Measurements from ENCODE around the gene TSPAN31. TPM values are rescaled to one million over a fixed set of nuclear protein-coding genes. Genes with fewer than 3 reads are reported as not detected.

Gene TSPAN31
- total RNA-seq, 4 donors from 2014 or later = 25.5 to 58.9 (median 32.2) TPM

DNA sequence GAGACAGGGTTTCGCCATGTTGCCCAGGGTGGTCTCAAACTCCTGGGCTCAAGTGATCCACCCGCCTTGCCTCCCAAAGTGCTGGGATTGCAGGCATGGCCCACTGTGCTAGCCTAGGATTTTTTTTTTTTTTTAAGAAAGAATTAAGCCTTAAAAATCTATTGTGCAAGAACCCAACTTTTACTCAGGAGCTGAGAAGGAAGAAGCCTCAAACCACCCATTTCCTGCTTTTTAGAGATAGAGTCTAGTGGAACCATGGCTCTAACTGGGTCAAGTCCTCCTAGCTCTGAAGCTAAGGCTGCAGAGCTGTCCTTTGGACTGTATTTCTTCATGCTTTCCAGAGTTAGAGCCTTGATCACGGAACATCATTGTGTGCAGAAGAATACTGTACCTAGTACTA is 36.4 kb downstream of the TSPAN31 start:
- peaks cover 0 to 16% of the 10 kb centered on the region in 2 donors for H3K36me3 ChIP-seq
- peaks cover 9 to 15% of the 10 kb centered on the region in 2 donors for H3K4me1 ChIP-seq
- TF ChIP-seq, protein P1, sequence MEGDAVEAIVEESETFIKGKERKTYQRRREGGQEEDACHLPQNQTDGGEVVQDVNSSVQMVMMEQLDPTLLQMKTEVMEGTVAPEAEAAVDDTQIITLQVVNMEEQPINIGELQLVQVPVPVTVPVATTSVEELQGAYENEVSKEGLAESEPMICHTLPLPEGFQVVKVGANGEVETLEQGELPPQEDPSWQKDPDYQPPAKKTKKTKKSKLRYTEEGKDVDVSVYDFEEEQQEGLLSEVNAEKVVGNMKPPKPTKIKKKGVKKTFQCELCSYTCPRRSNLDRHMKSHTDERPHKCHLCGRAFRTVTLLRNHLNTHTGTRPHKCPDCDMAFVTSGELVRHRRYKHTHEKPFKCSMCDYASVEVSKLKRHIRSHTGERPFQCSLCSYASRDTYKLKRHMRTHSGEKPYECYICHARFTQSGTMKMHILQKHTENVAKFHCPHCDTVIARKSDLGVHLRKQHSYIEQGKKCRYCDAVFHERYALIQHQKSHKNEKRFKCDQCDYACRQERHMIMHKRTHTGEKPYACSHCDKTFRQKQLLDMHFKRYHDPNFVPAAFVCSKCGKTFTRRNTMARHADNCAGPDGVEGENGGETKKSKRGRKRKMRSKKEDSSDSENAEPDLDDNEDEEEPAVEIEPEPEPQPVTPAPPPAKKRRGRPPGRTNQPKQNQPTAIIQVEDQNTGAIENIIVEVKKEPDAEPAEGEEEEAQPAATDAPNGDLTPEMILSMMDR (IDR thresholded peaks at IDR 0.05 in 4 of 5, conservative IDR thresholded peaks at IDR 0.05 in 1 of 5) = no peak
- no peak for TF ChIP-seq POLR2A (IDR thresholded peaks at IDR 0.05)
- no peaks in the 10 kb centered on the region for H3K27me3 ChIP-seq
- no peak overlapping the region for H3K4me3 ChIP-seq
- DNase-seq = no peak
- H3K27ac ChIP-seq = no peak overlapping the region
- ATAC-seq = no peak
- intact Hi-C loops (cut with DNase I; ENCODE audit: low total_unique reads) = loop anchor here (5.0 kb wide), 2 partner anchors 34 to 51 kb away; partner anchors contain the start of gene TSPAN31
- no peaks in the 10 kb centered on the region for H3K9me3 ChIP-seq
- in situ Hi-C loops (cut with MboI; ENCODE audit: low sequenced_read_pairs in 4 of 4) = loop anchor here in 1 of 4 donors (5.0 kb wide), 1 partner anchor 126 kb away; no protein-coding TSS in a partner anchor

GRCh38 chr12:57781801-57782200 is 37.0 kb downstream of the TSPAN31 start:
- Histone ChIP-seq H3K4me3 (no peak overlapping the region), H3K36me3 (peaks cover under 1 to 22% of the 10 kb centered on the region in 2 donors), H3K4me1 (peaks cover 9 to 15% of the 10 kb centered on the region in 2 donors), H3K27me3 (no peaks in the 10 kb centered on the region), H3K9me3 (no peaks in the 10 kb centered on the region), H3K27ac (no peak overlapping the region)
- intact Hi-C loops (cut with DNase I; ENCODE audit: low total_unique reads) = loop anchor here (1.0 to 5.0 kb wide), 4 partner anchors 10 to 124 kb away; partner anchors contain the start of genes EEF1AKMT3, METTL1 and TSPAN31
- no peak for TF ChIP-seq POLR2A (IDR thresholded peaks at IDR 0.05)
- TF ChIP-seq, protein P1 (IDR thresholded peaks at IDR 0.05 in 4 of 5, conservative IDR thresholded peaks at IDR 0.05 in 1 of 5) = no peak
- no peak for ATAC-seq
- no peak for DNase-seq
- in situ Hi-C loops (cut with MboI; ENCODE audit: low sequenced_read_pairs in 4 of 4) = loop anchor here in 1 of 4 donors (5.0 kb wide), 1 partner anchor 126 kb away; no protein-coding TSS in a partner anchor

- peaks cover 3 to 26% of the 10 kb centered on the region in 2 donors for H3K36me3 ChIP-seq
- ATAC-seq (no peak), DNase-seq (no peak)
- H3K4me3 ChIP-seq = peak overlapping the region in 3 of 4 donors; percentile 89 to 98 (median 91)
- peaks cover 9 to 15% of the 10 kb centered on the region in 2 donors for H3K4me1 ChIP-seq
- no peak for TF ChIP-seq POLR2A (IDR thresholded peaks at IDR 0.05)
- TF ChIP-seq, protein P1 (IDR thresholded peaks at IDR 0.05 in 4 of 5, conservative IDR thresholded peaks at IDR 0.05 in 1 of 5) = no peak
- intact Hi-C loops (cut with DNase I; ENCODE audit: low total_unique reads) = loop anchor here (1.0 to 5.0 kb wide), 4 partner anchors 10 to 123 kb away; partner anchors contain the start of genes EEF1AKMT3, METTL1 and TSPAN31
- H3K27me3 ChIP-seq = no peaks in the 10 kb centered on the region
- in situ Hi-C loops (cut with MboI; ENCODE audit: low sequenced_read_pairs in 4 of 4) = loop anchor here in 1 of 4 donors (5.0 kb wide), 1 partner anchor 125 kb away; no protein-coding TSS in a partner anchor
- peak overlapping the region; percentile 80 to 89 (median 85) for H3K27ac ChIP-seq
- no peaks in the 10 kb centered on the region for H3K9me3 ChIP-seq
These were observed 37.4 kb downstream of the TSPAN31 start for GRCh38 chr12:57782243-57782607.

DNA sequence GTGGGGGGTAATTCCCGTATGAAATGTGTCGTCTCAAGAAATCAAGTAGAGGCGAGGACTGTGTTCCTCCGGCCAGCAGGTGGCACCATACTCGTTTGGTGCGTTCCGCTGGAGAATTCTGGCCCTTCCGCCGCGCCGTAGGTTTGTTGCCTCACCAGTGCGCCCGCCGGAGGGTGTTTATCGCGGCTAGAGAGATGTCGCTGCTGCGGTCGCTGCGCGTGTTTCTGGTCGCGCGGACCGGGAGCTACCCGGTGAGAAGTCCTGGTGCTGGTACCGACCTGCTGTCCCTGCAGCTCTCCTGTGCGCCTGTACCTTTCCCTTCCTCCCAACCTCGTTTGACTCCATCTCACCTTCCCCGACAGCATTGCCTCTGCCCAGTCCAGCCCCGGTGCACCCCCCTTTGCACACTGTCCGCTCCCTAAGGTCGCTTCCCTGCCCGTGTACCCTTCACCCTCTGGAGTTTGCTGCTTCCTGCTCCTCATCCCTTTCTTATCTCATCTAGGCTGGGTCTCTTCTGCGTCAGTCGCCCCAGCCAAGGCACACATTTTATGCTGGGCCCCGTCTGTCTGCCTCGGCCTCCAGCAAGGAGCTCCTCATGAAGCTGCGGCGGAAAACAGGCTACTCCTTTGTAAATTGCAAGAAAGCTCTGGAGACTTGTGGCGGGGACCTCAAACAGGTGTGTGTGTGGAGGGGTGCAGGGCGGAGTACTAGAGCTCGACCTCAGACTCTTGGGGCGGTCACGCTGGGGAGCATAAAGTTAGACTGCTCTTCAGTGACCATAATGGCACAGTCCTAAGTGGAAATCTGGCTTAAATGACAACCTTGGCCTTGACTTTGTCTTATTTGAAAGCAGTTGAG is 38.0 kb downstream of the TSPAN31 start, which contains the start of gene TSFM:
TSFM (plus strand) TSS at position 180 of the 858 bp plus-strand sequence; CDS start at position 195, 15 bp downstream.
- no peaks in the 10 kb centered on the region for H3K9me3 ChIP-seq
- peak within 1 kb of the TSS; percentile 89 to 98 (median 94) for H3K4me3 ChIP-seq
- peak within 1 kb of the TSS; percentile 80 to 89 (median 85) for H3K27ac ChIP-seq
- peaks cover 3 to 32% of the 10 kb centered on the region in 2 donors for H3K36me3 ChIP-seq
- in situ Hi-C loops (cut with MboI; ENCODE audit: low sequenced_read_pairs in 4 of 4) = loop anchor here in 1 of 4 donors (5.0 kb wide), 1 partner anchor 124 kb away; no protein-coding TSS in a partner anchor
- intact Hi-C loops (cut with DNase I; ENCODE audit: low total_unique reads) = loop anchor here (1.0 to 5.0 kb wide), 4 partner anchors 11 to 122 kb away; partner anchors contain the start of genes EEF1AKMT3, METTL1 and TSPAN31
- peak; percentile 93 to 94 for DNase-seq
- TF ChIP-seq, protein P1 (IDR thresholded peaks at IDR 0.05 in 4 of 5, conservative IDR thresholded peaks at IDR 0.05 in 1 of 5) = peak; percentile 95 to 99 (median 97)
- TF ChIP-seq POLR2A (IDR thresholded peaks at IDR 0.05) = peak; percentile 56 to 75
- no peaks in the 10 kb centered on the region for H3K27me3 ChIP-seq
- H3K4me1 ChIP-seq = peaks cover 9 to 15% of the 10 kb centered on the region in 2 donors
- peak; percentile 96 for ATAC-seq
